Activated CD4-positive, CD25-positive, alpha-beta regulatory T cell treated with anti-CD3 and anti-CD28 coated beads, Interleukin-2, amount 50 U/mL, for 72 hours (primary cell): ENCODE results near the gene VRK1.

Experiments
- DNase-seq: peaks from one replicate; pipeline ENCODE4 v3.0.0; 2021

Gene VRK1

GRCh38 chr14:96929950-96930349, 132.8 kb downstream of the VRK1 start:
- DNase-seq: no peak

GRCh38 chr14:96930526-96930925, 133.3 kb downstream of the VRK1 start:
- no peak for DNase-seq
